ENCODE data around the gene F2RL3. TPM values are rescaled to one million over a fixed set of nuclear protein-coding genes. Genes with fewer than 3 reads are reported as not detected.

F2RL3 gene
- total RNA-seq, 1 experiment from 2014 or later: not detected

DNA sequence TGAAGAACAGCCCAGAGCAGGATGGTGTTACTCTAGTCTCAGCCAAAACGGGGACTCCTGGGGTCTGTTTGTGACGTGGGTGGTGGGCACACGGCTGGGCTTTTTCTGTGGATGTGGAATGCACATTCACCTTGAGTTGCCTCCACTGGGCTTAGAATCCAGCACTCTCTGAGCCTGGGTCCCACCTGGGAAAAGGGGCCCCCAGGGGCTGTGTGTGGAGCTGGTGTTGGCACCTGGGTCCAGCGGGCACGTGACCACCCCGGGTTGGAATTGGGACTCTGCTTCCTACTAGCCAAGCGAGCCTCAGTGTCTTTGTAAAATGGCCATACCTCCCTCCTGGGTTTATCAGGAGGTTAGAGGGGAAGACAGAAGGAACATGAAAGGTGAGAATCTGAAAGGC, 29.2 kb upstream of the F2RL3 start:
- no peak for TF ChIP-seq REST (IDR thresholded peaks at IDR 0.05; ENCODE audit: insufficient read depth in 1 of 2, low read depth in 2 of 2, low read length in 1 of 2)
- TF ChIP-seq TCF7L2 (IDR thresholded peaks at IDR 0.05; ENCODE audit: low read depth, low read length): no peak
- no peak for TF ChIP-seq POLR2AphosphoS5 (IDR thresholded peaks at IDR 0.05; ENCODE audit: low read depth, low read length)
- TF ChIP-seq, protein P1, sequence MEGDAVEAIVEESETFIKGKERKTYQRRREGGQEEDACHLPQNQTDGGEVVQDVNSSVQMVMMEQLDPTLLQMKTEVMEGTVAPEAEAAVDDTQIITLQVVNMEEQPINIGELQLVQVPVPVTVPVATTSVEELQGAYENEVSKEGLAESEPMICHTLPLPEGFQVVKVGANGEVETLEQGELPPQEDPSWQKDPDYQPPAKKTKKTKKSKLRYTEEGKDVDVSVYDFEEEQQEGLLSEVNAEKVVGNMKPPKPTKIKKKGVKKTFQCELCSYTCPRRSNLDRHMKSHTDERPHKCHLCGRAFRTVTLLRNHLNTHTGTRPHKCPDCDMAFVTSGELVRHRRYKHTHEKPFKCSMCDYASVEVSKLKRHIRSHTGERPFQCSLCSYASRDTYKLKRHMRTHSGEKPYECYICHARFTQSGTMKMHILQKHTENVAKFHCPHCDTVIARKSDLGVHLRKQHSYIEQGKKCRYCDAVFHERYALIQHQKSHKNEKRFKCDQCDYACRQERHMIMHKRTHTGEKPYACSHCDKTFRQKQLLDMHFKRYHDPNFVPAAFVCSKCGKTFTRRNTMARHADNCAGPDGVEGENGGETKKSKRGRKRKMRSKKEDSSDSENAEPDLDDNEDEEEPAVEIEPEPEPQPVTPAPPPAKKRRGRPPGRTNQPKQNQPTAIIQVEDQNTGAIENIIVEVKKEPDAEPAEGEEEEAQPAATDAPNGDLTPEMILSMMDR (IDR thresholded peaks at IDR 0.05): no peak
- no peak for TF ChIP-seq SIN3A (IDR thresholded peaks at IDR 0.05; ENCODE audit: borderline replicate concordance, insufficient read depth, low read depth, low read length)
- in situ Hi-C loops (cut with HindIII; ENCODE audit: low pct_unique_long_range_greater_than_20kb, low sequenced_read_pairs): no loop called here
- no peaks in the 10 kb centered on the region for H3K27me3 ChIP-seq (ENCODE audit: control insufficient read depth, insufficient read depth, low read length)
- peaks cover 2% of the 10 kb centered on the region; the same call in 1 of the 2 replicates for H3K36me3 ChIP-seq (ENCODE audit: control insufficient read depth, insufficient read depth, low read length)
- POLR2A ChIA-PET: no interaction called here
- H3K27ac ChIP-seq (ENCODE audit: low read length): no peak overlapping the region
- H3K4me1 ChIP-seq (ENCODE audit: control insufficient read depth, insufficient read depth, low read length): no peaks in the 10 kb centered on the region
- H3K4me3 ChIP-seq (ENCODE audit: low read depth in 2 of 2, low read length in 2 of 2): no peak overlapping the region
- CTCF ChIA-PET: interaction anchor here (0.7 kb wide), 1 partner anchor 10 kb away, joined by 5 read pairs; no protein-coding TSS in a partner anchor
- ATAC-seq (no peak), DNase-seq (ENCODE audit: low read depth, low spot score) (no peak)
- BruUV-seq (replicated peaks): no TSS peak
- no peaks in the 10 kb centered on the region for H3K9me3 ChIP-seq (ENCODE audit: control insufficient read depth, insufficient read depth, low read depth, low read length)
- intact Hi-C loops (cut with micrococcal nuclease; ENCODE audit: unreplicated experiment): no loop called here

GRCh38 chr19:16860118-16860517, 28.7 kb upstream of the F2RL3 start:
- Histone ChIP-seq H3K27ac (ENCODE audit: low read length) (no peak overlapping the region), H3K4me3 (ENCODE audit: low read depth in 2 of 2, low read length in 2 of 2) (no peak overlapping the region), H3K36me3 (ENCODE audit: control insufficient read depth, insufficient read depth, low read length) (peaks cover 2% of the 10 kb centered on the region; the same call in 1 of the 2 replicates), H3K27me3 (ENCODE audit: control insufficient read depth, insufficient read depth, low read length) (no peaks in the 10 kb centered on the region), H3K4me1 (ENCODE audit: control insufficient read depth, insufficient read depth, low read length) (no peaks in the 10 kb centered on the region), H3K9me3 (ENCODE audit: control insufficient read depth, insufficient read depth, low read depth, low read length) (no peaks in the 10 kb centered on the region)
- TF ChIP-seq SIN3A (IDR thresholded peaks at IDR 0.05; ENCODE audit: borderline replicate concordance, insufficient read depth, low read depth, low read length): no peak
- TF ChIP-seq TCF7L2 (IDR thresholded peaks at IDR 0.05; ENCODE audit: low read depth, low read length): no peak
- BruUV-seq (replicated peaks): no TSS peak
- no peak for DNase-seq (ENCODE audit: low read depth, low spot score)
- in situ Hi-C loops (cut with HindIII; ENCODE audit: low pct_unique_long_range_greater_than_20kb, low sequenced_read_pairs): no loop called here
- POLR2A ChIA-PET: interaction anchor here (0.6 kb wide), 1 partner anchor 252 kb away, joined by 3 read pairs; no protein-coding TSS in a partner anchor
- ATAC-seq: no peak
- intact Hi-C loops (cut with micrococcal nuclease; ENCODE audit: unreplicated experiment): no loop called here
- CTCF ChIA-PET: interaction anchor here (0.7 kb wide), 1 partner anchor 10 kb away, joined by 5 read pairs; no protein-coding TSS in a partner anchor

DNA sequence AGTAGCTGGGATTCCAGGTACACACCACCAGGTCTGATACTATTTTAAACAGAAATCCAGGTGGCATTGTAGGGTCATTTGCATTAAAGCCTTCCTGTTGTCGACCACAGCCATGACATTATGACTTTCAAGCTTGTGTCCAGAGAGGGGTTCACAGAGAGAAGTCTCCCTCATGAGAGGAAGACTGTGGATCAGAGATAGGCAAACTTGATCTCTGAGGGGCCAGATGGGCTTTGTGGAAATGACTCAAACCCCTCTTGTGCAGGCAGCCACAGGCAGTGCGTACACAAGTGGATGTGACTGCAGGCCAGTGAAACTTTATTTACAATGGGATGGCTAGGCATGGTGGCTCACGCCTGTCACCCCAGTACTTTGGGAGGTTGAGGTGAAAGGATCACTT, 27.8 kb upstream of the F2RL3 start:
- CTCF ChIA-PET: no interaction called here

More for the DNA sequence above, 27.8 kb upstream of the F2RL3 start:
- Histone ChIP-seq H3K36me3 (ENCODE audit: control insufficient read depth, insufficient read depth, low read length) (peaks cover 2% of the 10 kb centered on the region; the same call in 1 of the 2 replicates), H3K27ac (ENCODE audit: low read length) (no peak overlapping the region), H3K27me3 (ENCODE audit: control insufficient read depth, insufficient read depth, low read length) (no peaks in the 10 kb centered on the region), H3K9me3 (ENCODE audit: control insufficient read depth, insufficient read depth, low read depth, low read length) (no peaks in the 10 kb centered on the region), H3K4me3 (ENCODE audit: low read depth in 2 of 2, low read length in 2 of 2) (no peak overlapping the region), H3K4me1 (ENCODE audit: control insufficient read depth, insufficient read depth, low read length) (no peaks in the 10 kb centered on the region)
- TF ChIP-seq POLR2AphosphoS5 (IDR thresholded peaks at IDR 0.05; ENCODE audit: low read depth, low read length): no peak
- TF ChIP-seq, protein P1 (IDR thresholded peaks at IDR 0.05): no peak
- no peak for TF ChIP-seq TCF7L2 (IDR thresholded peaks at IDR 0.05; ENCODE audit: low read depth, low read length)
- no peak for TF ChIP-seq SIN3A (IDR thresholded peaks at IDR 0.05; ENCODE audit: borderline replicate concordance, insufficient read depth, low read depth, low read length)
- TF ChIP-seq REST (IDR thresholded peaks at IDR 0.05; ENCODE audit: insufficient read depth in 1 of 2, low read depth in 2 of 2, low read length in 1 of 2): no peak
- no peak for DNase-seq (ENCODE audit: low read depth, low spot score)
- in situ Hi-C loops (cut with HindIII; ENCODE audit: low pct_unique_long_range_greater_than_20kb, low sequenced_read_pairs) (no loop called here), intact Hi-C loops (cut with micrococcal nuclease; ENCODE audit: unreplicated experiment) (no loop called here)
- no TSS peak for BruUV-seq (replicated peaks)
- POLR2A ChIA-PET: no interaction called here
- no peak for ATAC-seq
